Rectal smooth muscle tissue (tissue), 1 donor: ENCODE results near the gene CRYZ.

ENCODE experiments used
- H3K27ac ChIP-seq: one replicate; pipeline ENCODE4 v1.7.0; 2013; ENCODE audit warnings: low read depth, low read length, inconsistent platforms
- H3K27me3 ChIP-seq: one replicate; pipeline ENCODE4 v1.7.0; 2013; ENCODE audit warnings: low read length; ENCODE audit not compliant: control insufficient read depth, insufficient read depth
- H3K36me3 ChIP-seq: one replicate; pipeline ENCODE4 v1.7.0; 2013; ENCODE audit warnings: low read length; ENCODE audit not compliant: control insufficient read depth, insufficient read depth
- H3K4me1 ChIP-seq: one replicate; pipeline ENCODE4 v1.7.0; 2013; ENCODE audit warnings: low read length; ENCODE audit not compliant: control insufficient read depth, insufficient read depth
- H3K4me3 ChIP-seq: one replicate; pipeline ENCODE4 v1.7.0; 2013; ENCODE audit warnings: low read length
- H3K9ac ChIP-seq: one replicate; pipeline ENCODE4 v1.7.0; 2013; ENCODE audit warnings: low read length

Gene CRYZ

DNA sequence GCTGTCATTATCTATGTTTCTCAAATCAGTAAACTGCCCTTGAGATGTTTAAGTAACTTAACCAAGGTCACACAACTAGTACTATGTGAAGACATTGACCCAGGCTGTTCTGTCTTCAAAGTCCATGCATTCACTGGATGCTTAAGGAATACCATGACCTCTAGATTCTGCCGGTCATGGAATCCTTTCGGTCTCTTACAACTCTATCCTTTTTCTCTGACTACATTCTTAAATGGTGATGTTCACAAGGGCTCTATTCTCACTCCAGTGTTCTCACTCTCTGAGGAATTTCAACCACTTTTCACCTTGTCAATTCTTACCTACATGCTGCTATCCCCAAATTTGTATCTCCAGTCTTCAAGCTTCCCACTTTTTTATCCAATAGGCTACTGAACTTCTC is 15.2 kb downstream of the CRYZ start:
- Histone ChIP-seq H3K4me3 (no peak overlapping the region), H3K27ac (no peak overlapping the region), H3K27me3 (no peaks in the 10 kb centered on the region), H3K4me1 (peaks cover 2% of the 10 kb centered on the region), H3K9ac (no peak overlapping the region), H3K36me3 (peaks cover 12% of the 10 kb centered on the region)

DNA sequence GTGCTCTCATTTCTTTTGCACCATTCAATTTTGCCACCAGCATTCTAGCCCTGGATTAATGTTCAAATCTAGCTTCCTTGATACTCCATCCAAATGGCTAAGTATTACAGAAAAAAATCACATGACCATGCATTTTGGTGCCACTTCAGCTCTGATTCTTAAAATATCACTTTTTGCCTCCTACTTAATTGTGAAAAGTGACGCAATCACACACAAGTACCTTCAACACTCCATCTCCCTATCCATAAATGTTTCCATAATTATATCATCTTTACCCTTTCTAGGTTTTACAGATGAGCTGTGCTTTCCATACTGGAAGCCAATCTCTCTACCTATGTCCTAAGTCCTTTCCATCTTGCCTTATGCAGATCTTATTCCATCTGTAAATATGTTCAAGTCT is 16.0 kb downstream of the CRYZ start:
- Histone ChIP-seq H3K4me3 (no peak overlapping the region), H3K4me1 (peaks cover 2% of the 10 kb centered on the region), H3K36me3 (peaks cover 12% of the 10 kb centered on the region), H3K27me3 (no peaks in the 10 kb centered on the region), H3K9ac (no peak overlapping the region), H3K27ac (no peak overlapping the region)

DNA sequence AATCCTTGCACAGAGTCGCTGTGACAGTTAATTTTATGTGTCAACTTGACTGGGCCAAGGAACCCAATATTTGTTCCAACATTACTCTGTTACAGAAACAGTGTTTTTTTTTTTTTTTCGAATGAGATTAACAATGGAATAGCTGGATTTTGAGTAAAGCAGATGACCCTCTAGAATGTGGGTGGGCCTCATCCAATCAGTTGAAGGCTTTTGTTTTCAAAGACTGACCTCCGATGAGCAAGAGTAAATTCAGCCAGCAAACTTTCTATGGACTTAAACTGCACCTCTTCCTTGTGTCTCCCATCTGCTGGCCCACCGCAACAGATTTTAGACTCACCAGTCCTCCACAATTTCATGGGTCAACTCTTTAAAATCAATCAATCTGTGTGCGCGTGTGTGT is 17.0 kb downstream of the CRYZ start:
- H3K27me3 ChIP-seq: no peaks in the 10 kb centered on the region
- no peak overlapping the region for H3K27ac ChIP-seq
- peaks cover 6% of the 10 kb centered on the region for H3K36me3 ChIP-seq
- peaks cover 2% of the 10 kb centered on the region for H3K4me1 ChIP-seq
- H3K9ac ChIP-seq: no peak overlapping the region
- H3K4me3 ChIP-seq: no peak overlapping the region

DNA sequence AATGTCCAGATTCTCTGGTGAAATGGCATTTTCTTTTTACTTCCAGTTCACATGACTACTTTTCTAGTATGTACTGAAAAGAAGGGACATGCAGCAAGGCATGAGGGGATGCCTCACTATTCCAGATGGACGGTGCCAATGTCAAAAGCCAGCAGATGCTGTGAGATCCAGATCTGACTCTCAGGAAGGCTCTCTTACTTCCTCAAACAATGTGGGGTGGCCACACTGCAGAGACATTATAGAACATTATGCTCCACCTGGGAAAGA is 17.7 kb downstream of the CRYZ start:
- peaks cover 6% of the 10 kb centered on the region for H3K36me3 ChIP-seq
- H3K27ac ChIP-seq: no peak overlapping the region
- peaks cover 2% of the 10 kb centered on the region for H3K4me1 ChIP-seq
- no peaks in the 10 kb centered on the region for H3K27me3 ChIP-seq
- H3K9ac ChIP-seq: no peak overlapping the region
- no peak overlapping the region for H3K4me3 ChIP-seq

DNA sequence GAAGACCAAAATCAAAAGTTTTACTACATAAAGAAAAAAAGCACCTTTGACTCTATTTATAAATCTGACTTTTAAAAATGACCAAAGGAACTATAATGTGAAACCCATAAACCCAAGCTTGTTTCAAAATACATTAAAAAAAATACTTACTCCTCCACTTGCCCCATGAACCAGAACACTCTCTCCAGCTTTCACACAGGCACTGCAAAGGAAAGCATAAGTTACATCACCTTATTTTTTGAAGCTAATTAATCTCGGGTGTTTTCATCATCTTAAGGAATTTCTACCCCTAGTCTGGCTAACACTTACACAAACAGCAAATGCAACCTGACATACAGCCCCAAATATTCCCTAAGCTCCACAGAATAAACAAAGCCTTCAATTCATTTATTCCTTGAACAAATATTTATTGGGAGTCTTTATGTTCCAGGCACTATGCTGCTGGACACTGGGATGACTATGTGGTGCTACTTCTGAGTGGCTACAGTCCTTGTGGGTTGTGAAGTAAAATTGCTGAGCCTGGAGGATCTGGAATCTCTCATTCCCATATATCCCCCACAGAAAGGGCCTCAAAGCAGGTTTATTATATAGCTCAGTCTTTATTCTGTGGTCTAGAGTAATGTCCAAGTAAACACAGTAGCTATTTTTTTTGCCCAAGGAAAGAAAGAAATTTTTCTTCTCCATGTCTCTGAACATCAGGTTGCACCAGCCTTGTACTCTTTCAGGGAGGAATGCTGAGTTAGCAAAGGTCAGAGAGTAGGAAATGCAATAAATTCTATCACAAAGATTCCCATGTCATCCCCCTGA is 18.2 kb downstream of the CRYZ start:
- peaks cover 6% of the 10 kb centered on the region for H3K36me3 ChIP-seq
- H3K27ac ChIP-seq: no peak overlapping the region
- H3K9ac ChIP-seq: no peak overlapping the region
- no peaks in the 10 kb centered on the region for H3K27me3 ChIP-seq
- no peak overlapping the region for H3K4me3 ChIP-seq
- peaks cover 2% of the 10 kb centered on the region for H3K4me1 ChIP-seq

GRCh38 chr1:74713849-74714248 is 19.0 kb downstream of the CRYZ start:
- Histone ChIP-seq H3K36me3 (peaks cover 6% of the 10 kb centered on the region), H3K9ac (no peak overlapping the region), H3K27ac (no peak overlapping the region), H3K4me1 (peaks cover 2% of the 10 kb centered on the region), H3K27me3 (no peaks in the 10 kb centered on the region), H3K4me3 (no peak overlapping the region)

GRCh38 chr1:74712881-74713280 is 20.0 kb downstream of the CRYZ start:
- H3K27me3 ChIP-seq: no peaks in the 10 kb centered on the region
- H3K36me3 ChIP-seq: peaks cover 2% of the 10 kb centered on the region
- no peak overlapping the region for H3K27ac ChIP-seq
- peaks cover 2% of the 10 kb centered on the region for H3K4me1 ChIP-seq
- no peak overlapping the region for H3K9ac ChIP-seq
- H3K4me3 ChIP-seq: no peak overlapping the region

DNA sequence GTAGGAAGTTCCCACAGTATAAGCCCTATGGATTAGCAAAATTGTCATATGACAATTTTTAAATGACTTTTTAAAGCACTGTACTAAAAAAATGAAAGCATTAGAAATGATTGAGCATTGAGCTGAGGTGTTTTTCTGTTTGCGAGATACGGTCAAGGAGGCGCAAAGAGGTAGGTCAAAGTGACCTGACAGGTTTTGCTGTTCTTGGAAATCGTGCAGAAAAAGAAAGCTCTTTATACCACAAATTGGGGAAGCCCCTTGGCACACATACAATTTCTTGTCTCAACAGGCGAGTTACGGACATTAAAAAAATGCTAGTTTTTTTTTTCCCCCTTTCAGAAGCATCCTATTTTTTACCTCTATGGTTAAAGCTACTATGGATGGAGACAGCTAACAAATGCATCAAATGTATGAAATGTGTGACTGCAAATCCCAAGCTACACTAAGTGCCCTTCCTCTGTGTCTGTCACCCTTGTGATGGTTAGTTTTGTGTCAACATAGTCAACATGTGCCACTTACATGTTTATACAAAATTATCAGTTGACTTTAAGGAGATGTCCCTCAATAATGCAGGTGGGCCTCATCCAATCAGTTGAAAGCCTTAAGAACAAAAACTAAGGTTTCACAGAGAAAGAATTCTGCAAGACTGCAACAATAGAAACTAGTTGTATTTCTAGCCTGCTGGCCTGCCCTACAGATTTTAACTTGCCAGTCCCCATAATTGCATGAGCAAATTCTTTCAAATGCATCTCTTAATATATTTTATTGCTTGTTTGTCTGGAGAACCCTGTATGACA is 29.3 kb downstream of the CRYZ start:
- Histone ChIP-seq H3K9ac (no peak overlapping the region), H3K4me1 (no peaks in the 10 kb centered on the region), H3K36me3 (no peaks in the 10 kb centered on the region)

GRCh38 chr1:74699331-74699730 is 33.5 kb downstream of the CRYZ start:
- no peak overlapping the region for H3K4me3 ChIP-seq
- H3K27me3 ChIP-seq: no peaks in the 10 kb centered on the region
- H3K4me1 ChIP-seq: no peaks in the 10 kb centered on the region
- no peaks in the 10 kb centered on the region for H3K36me3 ChIP-seq
- H3K9ac ChIP-seq: no peak overlapping the region
- H3K27ac ChIP-seq: no peak overlapping the region

More for the DNA sequence above, 29.3 kb downstream of the CRYZ start:
- Histone ChIP-seq H3K27me3 (no peaks in the 10 kb centered on the region), H3K4me3 (no peak overlapping the region), H3K27ac (no peak overlapping the region)

DNA sequence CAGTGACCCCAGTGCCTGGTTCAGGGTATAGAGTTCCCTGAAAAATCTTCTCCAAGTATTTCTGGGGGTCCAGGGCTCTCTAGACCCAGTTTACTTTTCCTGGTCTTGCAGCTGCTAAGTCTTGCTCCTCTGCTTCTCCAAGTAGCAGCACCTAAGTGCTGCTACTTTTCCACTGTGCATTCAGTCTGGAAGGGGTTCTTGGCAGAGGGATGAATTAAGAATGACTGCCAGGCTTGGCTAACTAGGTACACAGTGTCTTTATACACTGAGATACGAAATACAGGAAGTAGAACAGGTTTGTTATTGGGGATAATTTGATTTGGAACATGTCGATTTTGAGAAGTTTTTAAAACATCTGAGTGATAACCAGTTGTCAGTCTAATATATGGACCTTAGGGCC is 35.0 kb downstream of the CRYZ start:
- Histone ChIP-seq H3K4me1 (no peaks in the 10 kb centered on the region), H3K4me3 (no peak overlapping the region), H3K27me3 (no peaks in the 10 kb centered on the region), H3K27ac (no peak overlapping the region), H3K9ac (no peak overlapping the region), H3K36me3 (no peaks in the 10 kb centered on the region)

- Histone ChIP-seq H3K36me3 (no peaks in the 10 kb centered on the region), H3K9ac (no peak overlapping the region), H3K4me1 (no peaks in the 10 kb centered on the region), H3K4me3 (no peak overlapping the region), H3K27ac (no peak overlapping the region), H3K27me3 (no peaks in the 10 kb centered on the region)
Observed at GRCh38 chr1:74693473-74693872, 39.4 kb downstream of the CRYZ start.

GRCh38 chr1:74690909-74691308 is 41.9 kb downstream of the CRYZ start:
- Histone ChIP-seq H3K36me3 (no peaks in the 10 kb centered on the region), H3K4me3 (no peak overlapping the region), H3K27me3 (no peaks in the 10 kb centered on the region), H3K4me1 (no peaks in the 10 kb centered on the region), H3K27ac (no peak overlapping the region), H3K9ac (no peak overlapping the region)

- no peak overlapping the region for H3K9ac ChIP-seq
- no peak overlapping the region for H3K27ac ChIP-seq
Observed at GRCh38 chr1:74690364-74690696, 42.5 kb downstream of the CRYZ start.

More at GRCh38 chr1:74690364-74690696, 42.5 kb downstream of the CRYZ start:
- Histone ChIP-seq H3K4me1 (no peaks in the 10 kb centered on the region), H3K4me3 (no peak overlapping the region), H3K36me3 (no peaks in the 10 kb centered on the region), H3K27me3 (no peaks in the 10 kb centered on the region)
